Central memory CD8-positive, alpha-beta T cell (primary cell): ENCODE results near the gene MCCC1.

Experiments used
- ATAC-seq: fragments of 150-1000 bp; cut with Tn5 transposase; replicated peaks from 2 replicates; pipeline ENCODE4 v1.10.0; 2022; ENCODE audit warnings: mild to moderate bottlenecking, moderate FRiP score, moderate number of reproducible peaks; ENCODE audit not compliant: poor library complexity, severe bottlenecking; ENCODE audit errors: extremely low read depth
- DNase-seq, 2 donors: peaks; one replicate each; pipeline ENCODE4 v3.0.0; 2021; ENCODE audit warnings: low spot score in 2 of 2
- H3K27ac Mint-ChIP-seq: one replicate; pipeline ENCODE4 v1.8.0; 2022; ENCODE audit warnings: low read depth, mild to moderate bottlenecking, moderate library complexity, mixed read lengths
- H3K27me3 Mint-ChIP-seq: one replicate; pipeline ENCODE4 v1.8.0; 2022; ENCODE audit warnings: mixed read lengths
- H3K36me3 Mint-ChIP-seq: one replicate; pipeline ENCODE4 v1.8.0; 2022; ENCODE audit warnings: mild to moderate bottlenecking, moderate library complexity, mixed read lengths; ENCODE audit not compliant: insufficient read depth
- H3K4me1 Mint-ChIP-seq: one replicate; pipeline ENCODE4 v1.8.0; 2022; ENCODE audit warnings: mixed read lengths
- H3K4me3 Mint-ChIP-seq: one replicate; pipeline ENCODE4 v1.8.0; 2022; ENCODE audit warnings: mild to moderate bottlenecking, moderate library complexity, mixed read lengths
- H3K9me3 Mint-ChIP-seq: one replicate; pipeline ENCODE4 v1.8.0; 2022; ENCODE audit warnings: mixed read lengths

Gene MCCC1

DNA sequence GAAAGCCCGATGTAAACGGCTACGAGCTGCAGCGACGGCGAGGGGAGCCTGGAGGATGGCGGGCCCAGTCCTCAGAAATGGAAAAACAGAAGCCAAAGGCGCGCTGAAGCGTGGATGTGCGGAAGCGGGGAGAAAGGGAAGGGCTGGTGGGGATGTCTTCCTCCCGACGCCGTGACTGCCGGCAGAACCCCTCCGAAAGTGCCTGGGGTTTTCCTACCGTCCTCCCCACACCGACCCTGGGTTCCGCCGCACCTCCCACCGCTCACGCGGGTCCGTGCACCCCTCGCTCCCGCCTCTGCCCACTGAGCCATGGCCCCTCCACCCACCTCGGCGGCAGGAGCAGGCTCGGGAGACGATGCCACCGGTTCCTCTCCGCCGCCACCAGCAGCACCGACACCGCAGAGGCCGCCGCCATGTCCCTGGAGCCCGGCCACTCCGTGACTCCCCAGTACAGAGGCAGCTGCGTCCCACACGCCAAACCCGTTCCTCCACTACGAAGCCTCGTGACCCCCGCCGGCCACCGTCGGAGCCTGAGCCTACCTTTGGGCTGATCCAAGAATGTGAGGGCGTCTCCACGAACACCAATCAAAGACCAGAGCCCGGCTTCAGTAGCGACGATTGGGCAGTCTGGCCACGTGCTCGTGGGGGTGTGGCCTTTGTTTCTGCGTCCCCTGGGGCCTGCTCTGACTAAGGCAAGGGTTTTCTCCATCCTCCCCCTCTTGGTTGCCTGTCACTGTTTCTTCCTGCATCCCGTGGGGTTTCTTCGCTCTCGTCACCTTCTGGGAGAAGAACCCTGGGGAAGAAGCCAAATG, at the start of gene MCCC1:
TSS of gene MCCC1 (minus strand) at position 471 of the 812 bp plus-strand sequence. CDS start at position 415, 56 bp downstream.
- peak within 1 kb of the TSS; percentile 90 for H3K4me3 Mint-ChIP-seq
- ATAC-seq: peak; percentile 100
- H3K27me3 Mint-ChIP-seq: no peaks in the 10 kb centered on the region
- no peaks in the 10 kb centered on the region for H3K9me3 Mint-ChIP-seq
- DNase-seq: peak; percentile 90 to 95
- H3K4me1 Mint-ChIP-seq: peaks cover 35% of the 10 kb centered on the region
- peak within 1 kb of the TSS; percentile 97 for H3K27ac Mint-ChIP-seq
- peaks cover 10% of the 10 kb centered on the region for H3K36me3 Mint-ChIP-seq

DNA sequence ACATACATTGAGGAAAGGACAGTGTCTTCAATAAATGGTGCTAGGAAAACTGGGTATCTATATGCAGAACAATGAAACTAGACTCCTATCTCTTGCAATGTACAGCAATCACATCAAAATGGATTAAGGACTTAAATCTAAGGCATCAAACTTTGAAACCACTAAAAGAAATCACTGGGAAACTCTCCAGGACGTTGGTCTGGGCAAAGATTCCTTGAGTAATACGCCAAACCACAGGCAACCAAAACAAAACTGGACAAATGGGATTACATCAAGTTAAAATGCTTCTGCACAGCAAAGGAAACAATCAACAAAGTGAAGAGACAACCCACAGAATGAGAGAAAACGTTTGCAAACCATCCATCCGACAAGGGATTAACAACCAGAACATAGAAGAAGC, 48.8 kb upstream of the MCCC1 start:
- peaks cover 2% of the 10 kb centered on the region for H3K36me3 Mint-ChIP-seq
- H3K9me3 Mint-ChIP-seq: no peaks in the 10 kb centered on the region
- ATAC-seq (no peak), DNase-seq (no peak)
- no peak overlapping the region for H3K4me3 Mint-ChIP-seq
- no peaks in the 10 kb centered on the region for H3K27me3 Mint-ChIP-seq
- no peaks in the 10 kb centered on the region for H3K4me1 Mint-ChIP-seq
- H3K27ac Mint-ChIP-seq: no peak overlapping the region

DNA sequence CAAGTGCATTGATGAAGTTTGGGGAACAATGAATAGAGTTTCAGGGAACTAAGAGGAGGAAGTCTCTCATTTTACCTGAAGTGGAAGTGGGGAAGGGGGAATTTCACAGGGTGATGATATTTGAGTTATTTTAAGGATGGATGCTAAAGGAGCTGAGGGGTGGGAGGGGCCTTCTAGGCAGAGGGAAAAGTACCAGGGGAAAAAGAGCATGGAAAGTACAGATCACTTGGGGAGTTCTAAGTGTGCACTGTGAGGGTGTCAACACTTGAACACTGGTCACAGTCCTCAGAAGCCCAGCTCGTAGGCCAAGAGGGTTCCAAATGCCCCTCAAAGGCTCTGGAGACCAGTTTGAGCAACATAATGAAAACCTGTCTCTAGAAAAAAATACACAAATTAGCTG, 45.1 kb upstream of the MCCC1 start:
- no peaks in the 10 kb centered on the region for H3K9me3 Mint-ChIP-seq
- H3K27ac Mint-ChIP-seq: no peak overlapping the region
- H3K27me3 Mint-ChIP-seq: no peaks in the 10 kb centered on the region
- peaks cover 2% of the 10 kb centered on the region for H3K36me3 Mint-ChIP-seq
- no peak overlapping the region for H3K4me3 Mint-ChIP-seq
- ATAC-seq: no peak
- DNase-seq: no peak
- no peaks in the 10 kb centered on the region for H3K4me1 Mint-ChIP-seq

DNA sequence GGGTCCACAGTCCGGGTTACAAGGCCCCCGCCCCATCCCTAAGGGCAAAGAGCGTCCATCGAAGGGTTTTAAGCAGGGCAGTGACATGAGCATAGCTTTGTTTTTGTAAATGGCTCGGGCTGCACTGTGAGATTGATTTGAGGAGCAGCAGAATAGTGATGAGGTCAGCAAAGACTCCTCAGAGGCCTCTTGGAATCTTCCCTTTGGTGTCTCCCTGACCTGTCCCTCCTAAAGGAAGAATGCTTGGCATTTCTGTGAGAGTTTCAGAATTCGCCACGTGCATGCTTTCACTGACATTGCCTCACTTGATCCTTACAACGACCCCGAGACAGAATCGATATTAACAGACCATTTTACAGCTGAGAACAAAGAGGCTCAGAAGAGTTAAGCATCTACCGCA, 42.9 kb upstream of the MCCC1 start:
- ATAC-seq (no peak), DNase-seq (no peak)
- Mint-ChIP-seq H3K27ac (no peak overlapping the region), H3K27me3 (no peaks in the 10 kb centered on the region), H3K4me3 (no peak overlapping the region), H3K36me3 (peaks cover 2% of the 10 kb centered on the region), H3K4me1 (no peaks in the 10 kb centered on the region), H3K9me3 (no peaks in the 10 kb centered on the region)

DNA sequence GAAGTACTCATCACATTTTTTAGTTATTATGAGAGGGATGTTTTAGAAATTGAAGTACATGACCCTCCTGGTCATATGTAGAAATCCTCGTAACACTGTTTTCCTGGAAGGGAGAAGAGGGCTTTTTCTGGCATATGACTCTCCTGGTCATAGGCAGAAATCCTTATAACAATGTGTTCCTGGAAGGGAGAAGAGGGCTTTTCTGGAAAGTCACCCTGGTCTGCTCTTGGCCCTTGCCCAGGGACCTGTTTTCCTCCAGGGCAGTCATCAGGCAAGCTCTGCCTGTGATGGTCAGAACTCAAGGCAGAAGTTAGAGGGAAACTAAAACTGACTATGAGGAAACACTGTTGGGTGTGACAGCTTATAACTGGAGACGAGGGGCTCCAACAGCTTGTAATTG, 35.5 kb upstream of the MCCC1 start:
- ATAC-seq: no peak
- Mint-ChIP-seq H3K36me3 (peaks cover 2% of the 10 kb centered on the region), H3K27me3 (no peaks in the 10 kb centered on the region)

DNA sequence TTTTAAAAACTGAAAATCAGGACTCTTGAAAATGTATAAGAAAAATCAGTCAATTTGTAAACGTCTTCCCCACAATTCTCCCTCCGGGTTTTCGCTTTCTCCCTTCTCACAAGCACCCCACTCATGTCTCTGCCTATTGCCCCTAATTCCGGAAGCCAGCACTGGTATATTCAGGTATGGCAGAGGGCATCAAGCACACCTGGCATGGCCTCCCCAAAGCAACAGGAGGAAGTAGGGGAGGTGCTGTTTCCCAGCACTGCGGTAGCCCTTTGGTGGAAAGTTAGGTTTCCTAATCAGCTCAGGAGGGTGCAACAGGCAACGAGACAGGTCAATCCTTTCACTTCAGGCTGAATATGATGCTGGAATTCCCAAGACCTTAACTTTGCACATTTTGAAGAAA, 33.1 kb upstream of the MCCC1 start:
- H3K36me3 Mint-ChIP-seq: peaks cover 2% of the 10 kb centered on the region

More for the DNA sequence above, 35.5 kb upstream of the MCCC1 start:
- Mint-ChIP-seq H3K4me1 (no peaks in the 10 kb centered on the region), H3K9me3 (no peaks in the 10 kb centered on the region), H3K27ac (no peak overlapping the region), H3K4me3 (no peak overlapping the region)
- no peak for DNase-seq

DNA sequence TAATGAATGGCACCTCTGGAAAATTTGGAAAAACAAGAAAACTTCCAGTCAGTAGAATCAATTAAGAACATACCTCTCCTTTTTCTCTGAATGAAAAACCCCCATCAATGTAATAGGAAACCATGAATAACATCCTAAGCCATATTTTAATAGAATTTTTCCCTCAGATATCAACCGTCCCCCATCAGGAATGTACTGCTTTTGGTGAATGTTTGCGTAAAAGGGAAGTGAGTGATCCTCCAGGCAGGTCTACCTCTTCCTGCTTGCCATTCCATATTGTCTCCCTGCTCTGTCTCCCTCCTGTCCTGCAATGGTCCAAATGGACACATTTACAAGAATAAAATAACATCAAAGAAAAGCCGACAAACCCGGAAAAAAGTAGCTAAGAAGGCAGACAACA, 32.4 kb upstream of the MCCC1 start:
- Mint-ChIP-seq H3K36me3 (peaks cover 2% of the 10 kb centered on the region), H3K4me3 (no peak overlapping the region), H3K27ac (no peak overlapping the region), H3K27me3 (no peaks in the 10 kb centered on the region), H3K4me1 (no peaks in the 10 kb centered on the region), H3K9me3 (peaks cover 6% of the 10 kb centered on the region)
- ATAC-seq: no peak
- no peak for DNase-seq

More for the DNA sequence above, 33.1 kb upstream of the MCCC1 start:
- peaks cover 6% of the 10 kb centered on the region for H3K9me3 Mint-ChIP-seq
- H3K27me3 Mint-ChIP-seq: no peaks in the 10 kb centered on the region
- no peak for DNase-seq
- no peak for ATAC-seq
- no peak overlapping the region for H3K27ac Mint-ChIP-seq
- H3K4me1 Mint-ChIP-seq: no peaks in the 10 kb centered on the region
- no peak overlapping the region for H3K4me3 Mint-ChIP-seq

DNA sequence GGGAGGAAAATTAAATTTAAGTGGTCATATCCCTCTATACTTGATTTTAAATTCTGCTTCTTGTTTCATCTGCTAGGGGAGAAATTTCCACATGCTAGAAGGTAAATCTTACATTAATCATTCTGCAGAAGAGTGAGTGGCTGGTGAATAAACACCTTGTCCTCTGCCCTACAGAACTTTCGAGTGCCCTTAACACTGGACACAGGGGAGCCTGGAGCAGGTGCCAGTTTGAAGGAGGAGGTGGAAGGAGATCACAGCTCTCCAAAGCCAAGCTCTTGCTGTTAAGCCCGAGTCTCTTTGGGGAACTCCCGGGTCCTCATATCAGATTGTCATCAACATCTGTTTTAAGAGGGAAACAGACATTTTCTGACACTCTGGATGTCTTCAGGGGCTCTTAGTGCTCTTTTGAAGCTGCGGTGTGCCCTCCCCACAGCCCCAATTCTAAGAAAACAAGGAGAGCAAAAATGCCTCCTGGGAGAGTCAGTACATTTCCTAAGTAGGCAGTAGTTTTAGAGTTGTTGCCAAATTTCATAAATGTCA, 32.0 kb upstream of the MCCC1 start:
- DNase-seq (no peak), ATAC-seq (no peak)
- Mint-ChIP-seq H3K9me3 (peaks cover 6% of the 10 kb centered on the region), H3K4me1 (no peaks in the 10 kb centered on the region), H3K36me3 (peaks cover 2% of the 10 kb centered on the region), H3K27ac (no peak overlapping the region), H3K27me3 (no peaks in the 10 kb centered on the region), H3K4me3 (no peak overlapping the region)

DNA sequence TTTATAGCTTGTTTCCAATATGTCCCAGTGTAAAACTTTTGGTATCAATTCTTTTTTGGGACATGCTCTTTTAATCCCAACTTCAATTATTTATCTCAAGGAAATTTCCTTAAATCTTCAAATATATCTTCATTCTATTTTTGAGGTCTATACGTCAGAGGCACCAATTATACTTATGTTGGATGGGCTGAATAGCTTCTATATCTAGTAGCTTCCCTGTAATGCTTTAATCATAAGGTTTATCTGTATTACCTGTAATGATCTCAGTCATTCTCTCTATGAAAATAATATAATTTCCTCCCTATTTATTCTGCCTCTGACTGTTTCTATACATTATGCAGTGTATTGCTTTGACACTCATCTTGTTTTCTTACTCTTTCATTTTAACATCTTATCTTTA, 29.9 kb upstream of the MCCC1 start:
- H3K27me3 Mint-ChIP-seq: no peaks in the 10 kb centered on the region
- H3K9me3 Mint-ChIP-seq: peaks cover 6% of the 10 kb centered on the region
- DNase-seq (no peak), ATAC-seq (no peak)
- H3K4me3 Mint-ChIP-seq: no peak overlapping the region
- H3K4me1 Mint-ChIP-seq: no peaks in the 10 kb centered on the region
- H3K27ac Mint-ChIP-seq: no peak overlapping the region
- peaks cover 2% of the 10 kb centered on the region for H3K36me3 Mint-ChIP-seq

DNA sequence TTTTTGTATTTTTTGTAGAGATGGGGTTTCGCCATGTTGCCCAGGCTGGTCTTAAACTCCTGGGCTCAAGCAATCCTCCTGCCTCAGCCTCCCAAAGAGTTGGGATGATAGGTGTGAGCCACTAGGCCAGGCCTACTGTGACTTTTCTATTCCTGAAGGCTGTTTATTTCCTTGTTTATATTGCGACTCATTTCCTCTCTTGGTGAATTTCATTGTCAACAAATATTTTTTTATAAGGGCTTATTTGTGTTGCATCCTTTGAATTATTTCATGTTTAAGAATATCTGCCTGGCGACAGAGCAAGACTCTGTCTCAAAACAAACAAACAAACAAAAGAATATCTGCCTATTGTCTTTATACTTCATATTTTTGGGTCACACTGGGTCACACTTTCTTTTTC, 29.4 kb upstream of the MCCC1 start:
- no peaks in the 10 kb centered on the region for H3K27me3 Mint-ChIP-seq

DNA sequence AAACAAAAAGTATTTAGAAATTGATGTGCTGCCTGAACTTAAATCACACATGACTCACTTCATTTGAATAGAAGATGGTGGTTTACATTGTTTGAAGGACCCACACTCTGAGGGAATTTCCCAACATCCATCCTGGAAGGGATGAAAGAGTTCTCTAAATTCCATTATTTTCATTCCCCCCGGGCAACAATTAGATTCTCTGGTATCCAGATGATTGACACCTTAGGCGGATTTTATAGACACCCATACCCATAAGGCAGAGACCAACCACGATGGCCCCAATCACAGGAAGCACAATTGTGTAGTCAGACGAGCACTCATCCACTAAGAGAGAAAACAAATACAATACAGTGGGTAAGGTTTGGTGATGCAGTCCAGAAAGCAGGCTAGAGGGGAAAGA, 24.6 kb upstream of the MCCC1 start:
- no peaks in the 10 kb centered on the region for H3K27me3 Mint-ChIP-seq
- ATAC-seq (no peak), DNase-seq (no peak)
- H3K36me3 Mint-ChIP-seq: no peaks in the 10 kb centered on the region
- H3K9me3 Mint-ChIP-seq: no peaks in the 10 kb centered on the region
- no peak overlapping the region for H3K27ac Mint-ChIP-seq
- no peak overlapping the region for H3K4me3 Mint-ChIP-seq
- no peaks in the 10 kb centered on the region for H3K4me1 Mint-ChIP-seq

More for the DNA sequence above, 29.4 kb upstream of the MCCC1 start:
- peaks cover 6% of the 10 kb centered on the region for H3K9me3 Mint-ChIP-seq
- no peak for DNase-seq
- no peak overlapping the region for H3K4me3 Mint-ChIP-seq
- H3K27ac Mint-ChIP-seq: no peak overlapping the region
- peaks cover 2% of the 10 kb centered on the region for H3K36me3 Mint-ChIP-seq
- ATAC-seq: no peak
- no peaks in the 10 kb centered on the region for H3K4me1 Mint-ChIP-seq

DNA sequence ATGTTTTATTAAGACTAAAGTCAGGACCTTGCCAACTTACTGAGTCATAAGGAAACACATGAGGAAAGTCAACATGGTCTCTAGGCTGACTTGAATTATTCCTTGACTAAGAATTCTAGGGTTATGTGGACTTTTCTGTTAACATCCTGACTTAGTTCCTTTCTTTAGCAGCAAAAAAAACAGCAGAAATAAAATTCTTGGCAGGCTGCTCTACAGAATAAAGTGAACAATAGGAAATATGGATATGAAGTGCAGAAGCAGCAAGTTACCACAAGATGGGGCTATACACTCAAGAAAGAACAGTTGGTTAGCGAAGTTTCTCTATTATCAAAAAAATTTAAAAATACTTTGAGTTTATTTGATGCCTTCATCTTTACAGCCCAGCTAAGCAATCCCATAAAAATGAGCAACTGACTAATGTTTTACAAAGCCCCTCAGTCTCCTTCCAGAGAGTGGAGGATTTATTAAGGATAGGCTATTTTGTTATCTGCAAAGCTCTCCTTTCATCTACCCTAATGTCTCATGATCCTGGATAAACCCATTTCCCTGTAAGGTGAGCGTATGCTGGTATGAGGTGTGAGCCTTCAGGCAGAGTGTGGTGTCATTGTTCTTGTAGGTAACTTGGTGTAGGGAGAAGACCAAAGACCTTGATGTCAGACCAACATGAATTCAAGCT, 23.1 kb upstream of the MCCC1 start:
- DNase-seq: no peak
- no peaks in the 10 kb centered on the region for H3K36me3 Mint-ChIP-seq
- H3K4me3 Mint-ChIP-seq: no peak overlapping the region
- H3K27ac Mint-ChIP-seq: no peak overlapping the region
- no peaks in the 10 kb centered on the region for H3K4me1 Mint-ChIP-seq
- no peak for ATAC-seq
- H3K9me3 Mint-ChIP-seq: no peaks in the 10 kb centered on the region
- peaks cover 6% of the 10 kb centered on the region for H3K27me3 Mint-ChIP-seq
